ENCODE data around the gene ARRDC5. TPM values are rescaled to one million over a fixed set of nuclear protein-coding genes. Genes with fewer than 3 reads are reported as not detected.
"Not testable (repeated sequence)": the region's sequence is repeated elsewhere in the genome, so short reads cannot be mapped to it uniquely, and the experiment has no call there.

Gene ARRDC5
- total RNA-seq, 1 donor from 2014 or later, result not detected

GRCh38 chr19:4847190-4847973 is 55.3 kb downstream of the ARRDC5 start:
- TF ChIP-seq, protein P1, sequence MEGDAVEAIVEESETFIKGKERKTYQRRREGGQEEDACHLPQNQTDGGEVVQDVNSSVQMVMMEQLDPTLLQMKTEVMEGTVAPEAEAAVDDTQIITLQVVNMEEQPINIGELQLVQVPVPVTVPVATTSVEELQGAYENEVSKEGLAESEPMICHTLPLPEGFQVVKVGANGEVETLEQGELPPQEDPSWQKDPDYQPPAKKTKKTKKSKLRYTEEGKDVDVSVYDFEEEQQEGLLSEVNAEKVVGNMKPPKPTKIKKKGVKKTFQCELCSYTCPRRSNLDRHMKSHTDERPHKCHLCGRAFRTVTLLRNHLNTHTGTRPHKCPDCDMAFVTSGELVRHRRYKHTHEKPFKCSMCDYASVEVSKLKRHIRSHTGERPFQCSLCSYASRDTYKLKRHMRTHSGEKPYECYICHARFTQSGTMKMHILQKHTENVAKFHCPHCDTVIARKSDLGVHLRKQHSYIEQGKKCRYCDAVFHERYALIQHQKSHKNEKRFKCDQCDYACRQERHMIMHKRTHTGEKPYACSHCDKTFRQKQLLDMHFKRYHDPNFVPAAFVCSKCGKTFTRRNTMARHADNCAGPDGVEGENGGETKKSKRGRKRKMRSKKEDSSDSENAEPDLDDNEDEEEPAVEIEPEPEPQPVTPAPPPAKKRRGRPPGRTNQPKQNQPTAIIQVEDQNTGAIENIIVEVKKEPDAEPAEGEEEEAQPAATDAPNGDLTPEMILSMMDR (IDR thresholded peaks at IDR 0.05; ENCODE audit: unreplicated experiment), result no peak
- no peak for DNase-seq (ENCODE audit: low spot score in 2 of 2, unreplicated experiment in 2 of 2)
- no peak overlapping the region for H3K27ac Mint-ChIP-seq
- no peak overlapping the region for H3K4me3 Mint-ChIP-seq
- no peaks in the 10 kb centered on the region for H3K27me3 Mint-ChIP-seq (ENCODE audit: low read depth)
- no peaks in the 10 kb centered on the region for H3K9me3 Mint-ChIP-seq
- no peaks in the 10 kb centered on the region for H3K4me1 Mint-ChIP-seq
- peaks cover 29% of the 10 kb centered on the region for H3K36me3 Mint-ChIP-seq

GRCh38 chr19:4845975-4846374 is 56.7 kb downstream of the ARRDC5 start:
- not testable (repeated sequence) for H3K4me1 Mint-ChIP-seq; H3K27me3 Mint-ChIP-seq (ENCODE audit: low read depth); H3K4me3 Mint-ChIP-seq; DNase-seq (ENCODE audit: low spot score in 2 of 2, unreplicated experiment in 2 of 2); H3K9me3 Mint-ChIP-seq; H3K27ac Mint-ChIP-seq
- H3K36me3 Mint-ChIP-seq, result peaks cover 30% of the 10 kb centered on the region

DNA sequence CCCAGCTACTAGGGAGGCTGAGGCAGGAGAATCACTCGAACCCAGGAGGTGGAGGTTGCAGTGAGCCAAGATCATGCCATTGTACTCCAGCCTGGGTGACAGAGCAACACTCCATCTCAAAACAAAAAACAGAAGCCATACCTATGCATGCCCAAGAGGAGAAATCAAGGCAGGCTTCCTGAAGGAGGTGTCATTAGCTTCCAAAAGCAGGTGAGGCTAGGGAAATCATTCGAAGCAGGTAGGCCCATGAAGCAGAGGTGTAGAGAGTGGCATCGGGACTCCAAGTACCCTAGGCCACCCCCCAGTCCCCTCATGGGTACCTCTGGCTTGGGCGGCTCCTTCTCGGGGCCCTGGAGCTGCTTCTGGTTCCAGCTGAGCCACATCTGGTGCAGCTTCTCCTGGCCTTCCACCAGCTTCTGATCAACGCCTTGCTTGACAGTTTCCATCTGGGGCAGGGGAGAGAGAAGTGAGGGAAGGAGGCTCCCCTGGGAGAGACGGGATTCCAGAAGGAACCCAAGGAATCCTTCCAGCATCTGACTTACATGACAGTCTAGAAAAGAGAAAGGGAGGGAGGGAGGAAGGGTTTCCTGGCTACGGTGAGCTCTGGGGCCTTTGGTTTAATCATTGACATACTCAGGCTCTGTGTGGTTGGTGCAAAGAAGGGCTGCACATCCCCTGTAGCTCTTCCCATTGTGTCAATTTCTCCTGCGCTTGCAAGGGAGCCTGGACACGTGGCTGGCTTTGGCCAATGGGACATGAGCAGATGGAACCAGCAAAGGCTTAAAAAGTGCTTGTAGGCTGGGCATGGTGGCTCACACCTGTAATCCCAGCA is 58.1 kb downstream of the ARRDC5 start:
- Mint-ChIP-seq H3K27ac (no peak overlapping the region), H3K4me3 (no peak overlapping the region), H3K9me3 (no peaks in the 10 kb centered on the region), H3K36me3 (peaks cover 35% of the 10 kb centered on the region), H3K27me3 (ENCODE audit: low read depth) (no peaks in the 10 kb centered on the region), H3K4me1 (no peaks in the 10 kb centered on the region)
- DNase-seq (ENCODE audit: low spot score in 2 of 2, unreplicated experiment in 2 of 2), result no peak
- TF ChIP-seq, protein P1 (IDR thresholded peaks at IDR 0.05; ENCODE audit: unreplicated experiment), result no peak

GRCh38 chr19:4843647-4843965 is 59.1 kb downstream of the ARRDC5 start:
- no peak for DNase-seq (ENCODE audit: low spot score in 2 of 2, unreplicated experiment in 2 of 2)

More at GRCh38 chr19:4843647-4843965, 59.1 kb downstream of the ARRDC5 start:
- Mint-ChIP-seq H3K4me3 (no peak overlapping the region), H3K27me3 (ENCODE audit: low read depth) (no peaks in the 10 kb centered on the region), H3K36me3 (peaks cover 42% of the 10 kb centered on the region), H3K27ac (no peak overlapping the region), H3K9me3 (no peaks in the 10 kb centered on the region), H3K4me1 (no peaks in the 10 kb centered on the region)
- TF ChIP-seq, protein P1 (IDR thresholded peaks at IDR 0.05; ENCODE audit: unreplicated experiment), result no peak

Small RNAs within 50 kb of the gene (microRNA-seq; reads per million reads assigned to microRNA genes)
- gene MIR4747, result 1.5 reads per million

Other genes with a start within 250 kb of the ARRDC5 start
- 50.8 to 53.1 TPM (median 51.2 TPM) in 3 replicates for gene MYDGF, start 232.6 kb downstream of the ARRDC5 start, total RNA-seq
- 36.8 to 37.1 TPM (median 36.9 TPM) in 3 replicates for gene DPP9, start 179.1 kb downstream of the ARRDC5 start, total RNA-seq
- gene FEM1A, start 111.2 kb downstream of the ARRDC5 start, total RNA-seq, result 11.0 to 11.5 TPM (median 11.5 TPM) in 3 replicates
- 7.6 to 7.9 TPM (median 7.7 TPM) in 3 replicates for gene TICAM1, start 71.2 kb downstream of the ARRDC5 start, total RNA-seq
- gene PLIN3, start 35.2 kb downstream of the ARRDC5 start, total RNA-seq, result 49.6 to 55.6 TPM (median 52.9 TPM) in 3 replicates
- 27.6 to 28.9 TPM (median 27.8 TPM) in 3 replicates for gene UHRF1, start 6.6 kb upstream of the ARRDC5 start, total RNA-seq
- gene KDM4B, start 66.2 kb upstream of the ARRDC5 start, total RNA-seq, result 71.6 to 80.5 TPM (median 74.0 TPM) in 3 replicates